ENCODE data around the gene SERTAD4.

SERTAD4 gene

DNA sequence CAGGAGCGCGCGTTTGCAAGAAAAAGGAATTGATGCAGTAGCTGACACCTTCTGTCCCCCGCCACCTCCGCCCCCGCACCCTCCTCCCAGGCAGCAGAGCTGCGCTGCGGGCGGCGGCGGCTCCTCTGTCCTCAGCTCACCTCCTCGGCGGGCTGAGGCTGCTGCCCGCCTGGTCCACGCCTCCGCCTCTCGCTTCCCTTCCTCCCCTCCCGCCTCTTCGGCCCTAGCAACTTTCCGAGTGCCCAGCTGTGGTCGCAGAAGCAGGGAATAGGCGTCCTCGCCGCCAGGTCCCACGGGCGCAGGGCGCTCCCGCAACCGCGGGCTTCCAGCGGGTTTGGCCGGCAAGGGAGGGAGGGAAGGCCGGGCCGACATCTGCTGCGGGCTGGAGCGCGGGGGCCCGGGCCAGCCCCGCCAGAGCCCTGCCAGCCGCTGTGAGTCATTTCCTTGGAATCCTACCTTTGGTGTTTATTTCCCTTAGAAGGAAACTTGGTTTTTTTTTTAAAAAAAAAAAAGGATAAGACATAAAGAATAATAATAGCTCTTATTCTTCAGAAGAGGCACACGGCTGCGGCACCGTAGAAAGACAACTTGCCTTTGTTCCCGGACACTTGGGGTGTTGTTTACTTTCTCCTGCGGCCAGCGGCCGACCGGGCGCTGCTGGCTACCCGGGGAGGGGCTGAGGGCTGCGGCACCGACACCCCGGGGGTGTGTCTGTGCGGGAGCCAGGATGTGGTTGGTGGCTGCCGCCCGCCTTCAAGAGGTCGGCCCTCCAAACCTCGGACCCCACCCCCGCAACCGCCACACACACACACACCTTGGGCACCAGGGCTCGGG is 1.1 kb downstream of the SERTAD4 start:
- peak; percentile 61 for DNase-seq

DNA sequence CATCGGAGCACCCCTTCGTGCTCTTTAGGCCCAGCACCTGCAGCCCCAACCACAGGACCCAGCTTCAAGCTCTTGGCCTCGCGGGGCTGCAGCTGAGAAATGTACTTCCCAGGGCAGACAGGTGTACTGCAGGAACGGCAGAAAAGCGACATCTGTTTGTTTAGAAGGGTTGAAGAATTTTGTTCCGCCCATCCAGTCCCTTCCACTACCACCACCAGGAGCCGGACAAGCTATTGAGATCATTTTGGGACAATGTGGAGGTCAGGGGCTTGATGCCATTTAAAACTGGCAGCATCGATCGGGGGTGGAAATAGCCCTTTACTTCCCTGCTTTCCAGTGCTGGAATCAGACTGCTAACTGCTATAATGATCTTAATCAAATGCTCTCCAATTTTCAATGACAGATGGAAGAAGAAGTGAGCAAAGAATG is 1.7 kb downstream of the SERTAD4 start:
- no peak for DNase-seq

DNA sequence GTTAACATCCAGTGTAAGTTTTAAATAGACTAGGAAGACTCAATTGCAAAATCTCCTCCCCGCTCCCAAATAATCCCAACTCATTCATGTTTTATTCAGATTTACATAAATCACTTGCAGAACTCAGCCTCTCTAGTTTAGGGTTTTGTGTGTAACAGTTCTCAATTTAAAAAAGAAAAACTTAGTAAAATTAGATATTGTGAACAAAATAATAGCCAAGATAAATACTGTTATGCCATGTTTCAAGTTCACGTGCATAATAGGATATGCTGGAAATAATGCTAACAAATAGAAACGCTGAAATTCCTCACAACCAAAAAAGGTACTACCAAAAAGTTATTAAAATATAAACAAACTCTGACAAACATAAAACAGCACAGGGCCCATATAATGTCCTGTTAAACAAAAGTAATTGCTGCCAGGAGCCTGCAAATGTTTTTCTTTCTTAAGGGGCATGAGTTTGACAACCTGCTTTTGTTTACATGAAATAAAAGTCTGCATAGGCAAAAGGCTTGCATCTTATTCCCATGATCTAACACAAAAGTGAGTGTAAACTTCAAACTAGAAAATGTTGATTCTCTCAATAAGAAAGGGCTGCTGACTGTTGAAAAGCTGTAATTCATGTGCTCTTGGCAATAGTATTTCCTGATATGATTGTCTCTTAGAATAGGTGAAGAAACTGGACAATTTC is 2.9 kb downstream of the SERTAD4 start:
- DNase-seq: no peak

DNA sequence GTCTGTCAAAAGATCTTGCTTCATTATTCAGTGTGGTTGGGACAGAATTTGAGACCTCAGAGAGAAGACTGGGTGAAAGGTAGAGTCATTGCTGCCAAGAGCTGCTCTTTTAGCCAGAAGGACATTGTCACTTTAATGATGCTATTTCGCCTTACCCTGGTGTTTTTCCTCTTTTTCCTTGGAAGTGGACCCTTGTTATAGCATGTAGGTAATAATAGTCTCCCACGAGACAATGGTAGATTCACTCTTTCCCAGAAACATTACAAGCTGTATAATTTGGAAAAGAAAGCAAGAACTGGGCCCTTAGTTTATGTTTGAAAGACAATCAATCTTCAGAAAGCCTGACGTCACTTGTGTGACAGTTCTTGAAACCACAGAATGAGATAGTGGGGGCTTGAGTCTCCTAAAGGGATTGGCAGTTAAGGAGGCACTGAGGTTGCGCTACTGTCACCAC is 3.8 kb downstream of the SERTAD4 start:
- no peak for DNase-seq

DNA sequence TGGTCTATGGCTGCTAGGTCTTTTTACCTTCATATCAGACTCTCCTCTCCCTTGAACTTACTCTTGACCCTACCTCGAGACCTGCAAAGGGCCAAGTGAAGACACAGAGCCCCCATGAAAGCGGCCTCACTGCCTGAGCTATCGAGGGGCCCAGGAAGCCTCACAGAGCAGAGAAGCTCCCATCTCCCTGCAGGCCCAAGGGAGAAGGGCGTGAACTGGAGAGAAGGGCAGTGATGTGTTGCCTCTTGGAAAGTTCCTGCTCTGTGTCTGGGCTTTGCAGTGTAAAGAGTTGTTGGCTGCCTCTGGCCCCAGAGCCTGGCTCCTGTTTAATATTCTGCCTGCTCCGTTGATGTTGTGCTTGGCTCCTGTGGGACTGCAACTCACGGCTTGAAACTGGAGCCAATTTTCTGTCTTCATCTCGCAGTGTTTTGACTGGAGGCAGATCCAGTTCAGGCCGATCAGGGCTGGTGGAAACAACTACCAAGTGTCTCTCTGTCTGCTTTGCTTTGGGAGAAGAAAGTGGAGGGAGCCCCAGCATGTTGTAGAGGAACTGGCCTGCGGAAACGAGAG is 4.3 kb downstream of the SERTAD4 start:
- DNase-seq: no peak

DNA sequence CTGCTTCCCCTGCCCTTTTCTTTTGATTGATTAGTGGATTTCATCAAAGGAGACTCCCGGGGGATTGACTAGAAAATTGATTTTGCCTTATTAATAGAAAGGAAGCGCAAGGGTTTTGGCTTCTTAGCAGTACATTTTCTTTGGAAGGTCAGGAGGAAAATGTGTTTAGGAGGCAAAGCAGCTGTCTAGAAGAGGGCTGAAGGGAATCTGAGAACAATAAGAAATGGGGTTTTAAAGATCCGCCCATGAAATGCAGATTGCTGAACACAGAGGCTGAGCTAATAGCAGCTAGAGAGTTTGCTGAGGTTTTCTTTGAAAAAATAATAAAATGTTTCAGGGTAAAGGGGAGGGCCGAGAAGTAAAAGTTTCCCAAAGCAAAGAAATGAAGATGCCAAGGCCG is 4.9 kb downstream of the SERTAD4 start:
- no peak for DNase-seq

DNA sequence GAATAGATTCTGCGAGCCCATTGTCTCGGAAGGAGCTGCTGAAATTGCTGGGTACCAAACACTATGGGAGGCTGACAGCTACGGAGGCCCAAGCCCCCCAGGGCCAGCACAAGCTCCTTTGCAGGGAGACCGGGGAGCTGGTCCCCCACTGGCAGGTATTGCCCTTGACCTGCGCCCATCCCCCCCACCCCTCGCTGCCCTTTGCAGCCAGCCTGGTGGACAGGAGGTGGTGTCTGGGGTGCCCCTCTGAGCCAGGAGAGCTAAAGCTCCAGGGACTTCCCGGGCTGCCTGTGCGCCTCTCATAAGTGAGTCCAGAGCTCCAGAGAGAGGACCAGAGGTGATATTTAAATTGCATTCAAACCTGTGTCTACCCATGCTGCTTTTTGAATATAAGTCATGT is 5.4 kb downstream of the SERTAD4 start:
- no peak for DNase-seq

DNA sequence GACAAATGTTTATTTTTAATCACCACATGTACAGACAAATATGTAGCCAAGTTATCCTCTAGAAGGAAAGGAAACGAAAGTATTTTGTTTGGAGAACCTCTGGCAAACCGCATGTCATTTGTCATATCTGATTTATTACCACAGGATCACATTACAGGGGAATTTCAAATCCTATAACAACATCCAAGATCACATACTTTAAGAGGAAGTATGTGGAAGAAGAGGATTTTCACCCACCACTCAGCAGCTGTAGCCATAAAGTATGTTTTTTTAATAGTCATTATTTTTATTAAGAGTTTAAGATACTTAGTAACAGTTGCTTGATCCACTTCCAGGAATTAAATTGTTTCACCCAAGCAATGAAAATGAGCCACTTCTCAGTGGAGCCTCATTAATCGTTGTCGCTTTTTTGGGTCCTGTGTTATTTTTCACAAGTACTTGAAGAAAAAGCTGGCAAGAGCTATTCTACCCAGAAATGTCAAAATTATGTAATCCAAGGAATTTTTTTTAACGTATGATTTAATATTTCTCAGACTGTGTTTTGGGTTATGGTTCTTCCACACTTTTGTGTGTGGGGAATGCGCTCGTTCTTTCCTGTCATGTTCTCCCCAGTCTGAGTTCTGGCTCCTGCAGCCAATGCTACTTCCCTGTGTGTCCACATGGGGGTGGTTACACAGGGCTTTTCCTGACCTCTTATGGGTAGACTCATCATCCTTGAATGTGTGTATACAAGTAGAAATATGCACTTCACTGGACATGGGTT is 6.9 kb downstream of the SERTAD4 start:
- no peak for DNase-seq

DNA sequence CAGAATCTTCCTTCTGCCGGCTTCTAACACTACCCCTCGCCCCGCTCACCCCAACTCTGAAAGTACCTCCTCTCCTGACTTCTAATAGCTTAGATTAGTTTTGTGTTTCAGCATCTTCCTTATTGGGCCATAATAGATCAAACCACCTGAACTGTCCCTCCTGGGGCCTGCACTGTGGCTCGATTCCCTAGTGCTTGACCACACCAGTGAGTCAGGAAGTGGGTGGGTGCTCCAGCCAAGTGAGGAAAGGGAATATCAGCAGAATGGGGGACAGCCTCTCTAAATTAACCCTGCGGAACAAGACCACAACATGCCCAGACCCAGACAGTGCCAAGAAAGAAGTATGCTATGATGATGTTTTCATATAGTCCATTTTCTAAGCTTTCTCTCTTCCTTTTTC is 8.5 kb downstream of the SERTAD4 start:
- no peak for DNase-seq

DNA sequence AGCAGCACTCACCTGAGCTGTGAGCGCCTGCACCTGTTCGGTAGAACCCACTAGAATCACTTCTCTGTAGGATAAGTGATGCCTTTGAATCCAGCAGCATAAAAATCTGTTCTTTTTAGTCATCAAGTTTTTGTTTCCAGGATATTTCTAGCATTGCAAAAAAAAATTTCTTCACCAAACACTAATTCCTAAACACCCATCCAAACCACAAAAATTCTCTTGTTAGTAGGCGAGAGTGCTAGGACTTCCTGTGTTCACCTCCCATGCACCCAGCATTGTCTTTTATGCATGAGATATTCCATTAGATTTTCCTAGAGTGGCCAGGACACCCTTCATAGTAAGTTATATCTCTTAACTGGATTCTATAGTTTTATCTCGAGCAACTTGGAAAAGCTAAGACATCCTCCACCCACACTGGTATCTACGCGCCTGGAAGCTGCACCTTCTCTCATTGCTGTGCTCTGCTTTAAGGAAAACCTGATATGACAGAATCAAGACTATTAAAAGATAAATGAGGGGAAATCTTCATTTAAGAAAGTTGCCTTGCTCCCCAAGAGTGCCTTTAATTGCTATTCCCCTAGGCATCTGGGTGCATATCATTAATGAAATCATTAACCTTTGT is 12.3 kb downstream of the SERTAD4 start:
- DNase-seq: no peak

DNA sequence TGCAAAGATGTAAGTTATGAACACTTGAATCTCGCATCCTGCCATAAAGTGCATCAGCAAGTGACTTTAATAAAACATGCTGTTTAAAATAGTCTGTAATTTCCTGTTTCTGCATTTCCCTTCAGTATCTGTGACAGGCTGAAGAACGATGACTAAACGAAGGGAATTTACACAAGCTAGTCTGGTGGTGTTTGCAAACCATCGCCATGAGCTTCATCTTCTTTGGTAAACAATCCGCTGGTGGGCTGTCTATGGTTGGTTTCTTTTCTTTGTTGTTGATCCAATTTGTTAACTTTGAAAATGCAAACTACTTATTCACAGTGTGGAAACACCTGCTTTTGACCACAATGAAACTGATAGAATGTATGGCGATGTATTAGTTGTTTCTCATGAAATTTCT is 13.9 kb downstream of the SERTAD4 start:
- DNase-seq: no peak

DNA sequence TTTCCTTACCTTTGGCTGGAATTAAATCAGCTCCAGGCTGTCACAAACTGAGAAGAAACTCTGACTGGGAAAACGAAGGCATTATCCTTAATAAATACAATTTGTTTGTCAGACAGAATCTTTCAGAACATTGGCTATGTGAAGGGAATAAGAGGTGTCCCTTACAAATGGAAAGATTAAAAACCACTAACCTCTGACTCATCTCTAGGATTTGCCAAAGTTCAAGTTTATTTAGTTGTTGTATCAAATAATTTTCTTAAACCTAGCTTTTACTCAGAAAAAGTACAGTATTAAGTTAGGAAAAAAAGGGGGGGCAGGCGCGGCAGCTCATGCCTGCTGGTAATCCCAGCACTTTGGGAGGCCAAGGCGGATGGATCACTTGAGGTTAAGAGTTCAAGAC is 15.7 kb downstream of the SERTAD4 start:
- no peak for DNase-seq

DNA sequence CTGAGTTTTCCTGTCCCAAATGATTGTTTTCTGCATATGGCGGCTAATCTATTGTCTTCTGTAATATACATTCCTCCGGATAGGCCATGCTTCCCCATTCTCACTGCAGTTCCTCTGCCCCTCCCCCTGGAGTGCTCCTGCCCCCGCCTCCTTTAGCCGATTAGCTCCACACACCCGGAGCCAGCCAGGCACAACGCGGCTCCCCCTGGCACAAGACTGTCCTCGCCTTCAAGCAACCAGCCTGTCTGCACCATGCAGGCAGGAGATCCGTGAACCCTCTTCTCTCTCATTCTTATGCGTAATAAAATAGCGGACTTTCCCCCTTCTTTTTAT is 18.0 kb downstream of the SERTAD4 start:
- DNase-seq: no peak

DNA sequence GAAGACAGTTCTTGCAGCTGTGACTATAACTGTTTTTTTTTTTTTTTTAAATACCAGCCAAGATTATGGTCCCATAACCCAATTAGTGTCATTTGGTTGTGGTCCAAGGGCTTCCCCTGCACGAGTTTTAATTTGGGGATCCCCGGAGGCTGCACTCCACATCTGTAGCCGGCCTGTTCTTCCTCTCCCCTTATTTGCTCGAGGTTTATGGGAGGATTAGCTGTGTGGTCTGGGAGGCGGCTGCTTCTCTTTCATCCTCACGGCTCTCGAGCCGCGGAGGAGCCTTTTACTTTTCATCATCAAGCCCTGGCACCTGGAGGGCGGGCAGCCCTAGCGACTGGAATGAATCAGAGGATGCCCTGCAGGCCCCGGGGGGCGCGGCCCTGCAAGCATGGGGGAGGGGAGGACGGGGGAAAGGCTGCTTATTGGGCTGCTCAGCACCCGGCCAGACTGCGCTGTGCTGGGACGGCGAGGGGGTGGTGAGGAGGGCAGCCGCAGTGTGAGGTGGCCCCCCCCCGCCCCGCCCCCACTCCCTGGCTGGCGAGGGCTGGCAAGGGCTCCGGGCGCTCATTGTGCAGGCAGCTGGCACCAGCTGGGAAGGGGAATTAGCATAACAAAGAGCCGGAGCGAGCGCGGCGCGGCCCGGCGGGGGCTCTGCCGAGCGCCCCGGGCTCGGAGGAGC is 18.5 kb downstream of the SERTAD4 start:
- DNase-seq: peak; percentile 62

DNA sequence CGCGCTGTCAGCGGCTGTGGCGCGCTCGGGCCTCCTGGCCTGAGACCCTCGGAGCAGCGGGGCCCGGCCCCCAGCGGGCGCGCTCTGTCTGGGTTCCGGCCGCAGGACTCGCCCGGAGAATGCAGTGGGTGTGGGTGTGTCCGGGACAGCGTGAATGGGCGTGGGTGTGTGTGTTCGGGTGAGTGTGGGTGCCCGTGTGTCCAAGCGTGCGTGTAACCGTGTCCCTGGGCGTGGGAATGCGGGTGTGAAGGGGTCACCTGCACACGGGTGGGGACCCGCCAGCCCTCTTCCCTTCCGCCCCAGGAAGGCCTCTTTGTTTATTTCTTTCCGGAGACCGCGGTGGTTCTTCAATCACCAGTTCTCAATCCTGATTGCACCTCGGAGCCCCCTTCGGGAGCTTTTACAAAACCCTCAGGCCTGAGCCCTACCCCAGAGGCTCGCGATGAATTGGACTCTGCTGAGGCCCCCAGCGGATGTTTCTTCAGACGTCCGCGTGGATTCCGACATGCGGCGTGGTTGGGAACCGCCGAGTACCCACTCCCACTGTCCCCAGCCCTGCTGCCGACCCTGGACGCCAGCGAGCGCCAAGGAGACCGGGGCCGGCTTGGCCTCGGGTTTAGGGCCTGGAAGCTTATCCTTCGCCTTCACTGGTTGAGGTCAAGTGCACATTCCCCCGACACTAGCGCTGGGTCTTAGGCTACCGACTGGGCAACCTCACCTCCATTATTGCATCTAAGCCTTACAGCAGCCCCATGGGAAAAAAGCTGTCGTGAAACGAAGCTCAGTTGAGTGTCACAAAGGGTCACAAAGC is 19.3 kb downstream of the SERTAD4 start:
- no peak for DNase-seq

DNA sequence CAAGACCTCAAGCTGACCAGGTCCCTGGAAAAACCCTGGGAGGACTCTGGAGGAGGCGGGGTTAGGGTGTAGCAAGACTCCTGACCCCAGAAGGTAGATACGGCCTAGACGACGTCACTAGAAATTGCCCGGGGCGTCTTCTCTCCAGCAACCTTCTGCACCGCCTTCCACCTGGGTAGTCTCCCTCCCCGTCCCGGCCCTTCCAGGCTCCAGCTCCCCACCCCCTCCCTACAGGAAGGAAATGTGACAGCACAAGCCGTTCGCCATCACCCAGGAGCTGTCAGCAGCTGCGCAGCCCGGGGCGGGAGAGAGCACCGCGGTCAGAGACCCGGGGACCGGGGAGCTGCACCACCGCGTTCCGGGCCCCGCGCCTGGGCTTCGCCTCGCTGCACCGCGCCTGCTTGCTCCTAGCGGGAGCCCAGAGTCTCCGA is 20.0 kb downstream of the SERTAD4 start:
- no peak for DNase-seq

DNA sequence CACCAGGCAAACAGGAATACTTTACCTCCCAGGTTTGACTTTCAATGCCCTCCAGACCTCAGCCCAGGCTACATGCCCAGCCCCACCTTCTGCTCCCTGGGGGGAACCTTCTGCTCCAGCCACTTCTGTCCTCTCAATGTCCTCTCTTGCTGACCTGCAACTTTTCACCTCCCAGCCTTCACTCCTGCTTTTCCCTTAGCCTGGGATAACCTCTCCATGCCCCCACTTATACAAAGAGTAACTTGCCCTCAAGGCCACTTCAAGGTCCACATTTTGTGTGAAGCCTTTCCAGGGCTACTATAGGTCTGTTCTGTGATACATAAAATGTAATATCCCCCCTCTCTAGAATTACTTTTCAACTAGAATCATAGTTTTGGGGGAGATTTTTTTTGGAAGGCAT is 21.7 kb downstream of the SERTAD4 start:
- DNase-seq: no peak

DNA sequence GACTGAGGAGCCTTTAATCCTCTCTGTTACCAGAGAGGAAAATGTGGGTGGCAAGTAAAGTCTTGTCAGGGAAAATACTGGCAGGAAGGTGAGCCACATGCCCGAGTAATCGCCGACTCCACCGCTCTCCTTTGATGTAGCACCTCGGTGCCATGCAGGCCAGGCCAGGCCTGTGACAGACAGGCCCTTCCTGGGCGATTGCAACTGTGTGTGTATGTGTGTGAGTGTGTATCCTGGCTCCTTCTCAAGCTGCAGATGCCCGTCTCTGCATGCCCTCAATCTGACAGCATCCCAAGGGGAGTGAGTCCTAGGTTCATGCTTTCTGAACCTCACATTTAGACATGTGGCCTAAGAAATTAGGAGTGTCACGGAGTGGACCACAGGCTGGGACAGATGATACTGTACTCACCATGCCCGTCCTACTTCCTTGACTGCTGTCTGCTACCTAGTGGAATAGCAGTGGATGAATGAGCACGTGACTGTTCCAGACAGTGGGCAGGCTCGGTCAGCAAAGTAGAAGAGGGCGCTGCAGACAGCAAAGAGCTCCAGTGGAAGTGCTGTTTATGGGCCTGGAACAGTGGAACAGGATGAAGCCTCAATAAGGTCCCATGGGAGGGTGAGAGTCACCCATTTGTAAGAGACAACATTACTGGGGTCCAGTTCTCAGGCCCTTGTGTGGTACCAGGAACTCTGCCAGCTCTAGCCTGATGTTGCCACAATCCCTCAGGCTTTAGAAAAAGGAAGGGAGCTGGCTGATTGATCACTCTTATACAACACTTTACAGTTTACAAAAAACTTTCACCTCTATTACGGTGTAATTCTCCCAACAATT is 25.3 kb downstream of the SERTAD4 start:
- DNase-seq: no peak

DNA sequence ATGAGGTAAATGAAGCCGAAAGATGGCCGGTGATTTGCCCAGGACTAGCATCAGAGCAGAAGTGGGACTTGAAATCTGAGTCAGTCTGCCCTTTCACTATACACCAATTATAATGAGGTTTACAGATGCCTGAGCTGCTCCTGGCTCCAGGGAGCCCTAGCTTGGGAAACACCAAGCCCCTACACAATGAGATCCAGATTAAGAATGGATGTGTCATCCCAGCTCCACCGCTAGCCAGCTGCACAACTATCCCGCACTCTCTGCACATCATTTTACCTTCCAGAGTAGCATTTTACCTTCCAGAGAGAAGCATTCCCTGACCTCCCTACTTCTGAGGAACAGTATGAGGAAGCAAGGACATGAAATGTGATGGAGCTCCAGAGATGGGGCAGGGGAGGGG is 27.0 kb downstream of the SERTAD4 start:
- no peak for DNase-seq

DNA sequence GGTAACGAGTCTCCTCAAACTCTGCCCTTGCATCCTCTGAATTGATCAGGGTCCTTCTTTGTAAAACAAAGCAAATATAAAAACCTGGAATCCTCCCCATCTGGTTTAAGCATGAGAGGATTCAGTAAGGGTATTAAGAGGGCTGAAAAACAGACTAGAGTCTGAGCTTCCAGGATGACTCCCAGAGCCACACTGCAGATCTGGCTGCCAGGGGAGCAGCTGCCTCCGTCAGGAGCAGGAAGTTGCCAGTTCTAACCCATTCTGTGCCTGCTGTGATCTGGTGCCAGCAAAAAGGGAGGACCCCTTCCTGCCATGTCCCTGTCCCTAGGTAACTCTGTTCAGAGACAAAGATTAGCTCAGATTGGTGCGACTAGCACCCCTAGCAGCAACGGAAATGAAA is 27.5 kb downstream of the SERTAD4 start:
- DNase-seq: no peak

Data from activated CD8-positive, alpha-beta memory T cell treated with anti-CD3 and anti-CD28 coated beads, Interleukin-2, amount 50 U/mL, for 48 hours (primary cell).